SHP77 treated with DMSO at 0.1 percent for 48 hours (cell line): ENCODE data around the gene VKORC1L1.
"Not testable (repeated sequence)": the region's sequence is repeated elsewhere in the genome, so short reads cannot be mapped to it uniquely, and the experiment has no call there.

Experiments
- DNase-seq: peaks from one replicate; lab custom pipeline; 2025; lab: John Stamatoyannopoulos, UW

The VKORC1L1 gene

GRCh38 chr7:65885533-65885932, 12.7 kb downstream of the VKORC1L1 start:
- not testable (repeated sequence) for DNase-seq

GRCh38 chr7:65888434-65889156, 15.7 kb downstream of the VKORC1L1 start:
- not testable (repeated sequence) for DNase-seq

- DNase-seq = not testable (repeated sequence)
Observed at GRCh38 chr7:65889722-65890121, 16.8 kb downstream of the VKORC1L1 start.

GRCh38 chr7:65892161-65892560, 19.3 kb downstream of the VKORC1L1 start:
- no peak for DNase-seq

- no peak for DNase-seq
Observed at GRCh38 chr7:65892835-65893234, 20.0 kb downstream of the VKORC1L1 start.

- no peak for DNase-seq
Observed at GRCh38 chr7:65896279-65896870, 23.5 kb downstream of the VKORC1L1 start.

- not testable (repeated sequence) for DNase-seq
Observed at GRCh38 chr7:65897289-65897688, 24.4 kb downstream of the VKORC1L1 start.

- not testable (repeated sequence) for DNase-seq
Observed at GRCh38 chr7:65898677-65899447, 26.0 kb downstream of the VKORC1L1 start.

- DNase-seq = no peak
Observed at GRCh38 chr7:65902306-65902705, 29.4 kb downstream of the VKORC1L1 start.

- no peak for DNase-seq
Observed at GRCh38 chr7:65907501-65908198, 34.8 kb downstream of the VKORC1L1 start.

- DNase-seq = no peak
Observed at GRCh38 chr7:65910237-65910636, 37.4 kb downstream of the VKORC1L1 start.

GRCh38 chr7:65912237-65912636, 39.4 kb downstream of the VKORC1L1 start:
- no peak for DNase-seq

- DNase-seq = no peak
Observed at GRCh38 chr7:65915921-65916657, 43.2 kb downstream of the VKORC1L1 start.

GRCh38 chr7:65923316-65923715, 50.4 kb downstream of the VKORC1L1 start:
- no peak for DNase-seq

GRCh38 chr7:65924193-65924592, 51.3 kb downstream of the VKORC1L1 start:
- DNase-seq = no peak

- no peak for DNase-seq
Observed at GRCh38 chr7:65925040-65925439, 52.2 kb downstream of the VKORC1L1 start.

- DNase-seq = no peak
Observed at GRCh38 chr7:65926588-65926987, 53.7 kb downstream of the VKORC1L1 start.

- DNase-seq = no peak
Observed at GRCh38 chr7:65927489-65928448, 54.9 kb downstream of the VKORC1L1 start.

- no peak for DNase-seq
Observed at GRCh38 chr7:65931685-65932084, 58.8 kb downstream of the VKORC1L1 start.

- DNase-seq = no peak
Observed at GRCh38 chr7:65937296-65937695, 64.4 kb downstream of the VKORC1L1 start.
